Testis (tissue), 2 donors: ENCODE data around the gene TRIP12.

Experiments
- POLR2A ChIP-seq: fragments of 450-650 bp; IDR thresholded peaks from one replicate; pipeline ENCODE4 v1.6.1; 2017; ENCODE audit warnings: antibody characterized with exemption, mild to moderate bottlenecking, moderate library complexity
- TF ChIP-seq, protein P1 (sequence below), 3 experiments: fragments of 450-650 bp in 2 of 3; fragments of 200-600 bp in 1 of 3; sonication (generic) in 1 of 3; IDR thresholded peaks; one replicate each; pipeline ENCODE4 v1.5.1; 2016 to 2019; ENCODE audit warnings: antibody characterized with exemption in 3 of 3, mild to moderate bottlenecking in 2 of 3, moderate library complexity in 1 of 3

DNA sequence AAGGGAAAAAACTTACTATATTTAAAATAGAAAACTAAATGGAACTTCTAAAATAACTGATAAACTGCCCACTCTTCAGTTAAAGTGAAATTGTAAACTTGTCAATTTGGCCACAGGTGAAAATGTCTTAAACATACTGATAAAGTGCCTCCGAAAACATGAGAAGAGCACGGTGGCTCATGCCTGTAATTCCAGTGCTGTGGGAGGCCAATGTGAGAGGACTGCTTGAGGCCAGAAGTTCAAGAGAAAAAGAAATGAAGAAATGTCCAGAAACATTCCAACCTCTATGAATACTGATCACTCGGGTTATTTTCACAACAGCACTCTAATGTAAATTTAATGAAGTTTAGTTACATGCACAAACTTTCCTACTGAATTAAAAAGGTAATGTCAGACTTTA lies 144.1 kb downstream of the TRIP12 start:
- TF ChIP-seq POLR2A: no peak
- TF ChIP-seq, protein P1, sequence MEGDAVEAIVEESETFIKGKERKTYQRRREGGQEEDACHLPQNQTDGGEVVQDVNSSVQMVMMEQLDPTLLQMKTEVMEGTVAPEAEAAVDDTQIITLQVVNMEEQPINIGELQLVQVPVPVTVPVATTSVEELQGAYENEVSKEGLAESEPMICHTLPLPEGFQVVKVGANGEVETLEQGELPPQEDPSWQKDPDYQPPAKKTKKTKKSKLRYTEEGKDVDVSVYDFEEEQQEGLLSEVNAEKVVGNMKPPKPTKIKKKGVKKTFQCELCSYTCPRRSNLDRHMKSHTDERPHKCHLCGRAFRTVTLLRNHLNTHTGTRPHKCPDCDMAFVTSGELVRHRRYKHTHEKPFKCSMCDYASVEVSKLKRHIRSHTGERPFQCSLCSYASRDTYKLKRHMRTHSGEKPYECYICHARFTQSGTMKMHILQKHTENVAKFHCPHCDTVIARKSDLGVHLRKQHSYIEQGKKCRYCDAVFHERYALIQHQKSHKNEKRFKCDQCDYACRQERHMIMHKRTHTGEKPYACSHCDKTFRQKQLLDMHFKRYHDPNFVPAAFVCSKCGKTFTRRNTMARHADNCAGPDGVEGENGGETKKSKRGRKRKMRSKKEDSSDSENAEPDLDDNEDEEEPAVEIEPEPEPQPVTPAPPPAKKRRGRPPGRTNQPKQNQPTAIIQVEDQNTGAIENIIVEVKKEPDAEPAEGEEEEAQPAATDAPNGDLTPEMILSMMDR (IDR thresholded peaks at IDR 0.05): no peak
